Testis (tissue), 2 donors: Measurements from ENCODE around the gene RGSL1.
A peak's percentile ranks its signal among the peaks of the same experiment; 100 is the strongest.

Experiments
- POLR2A ChIP-seq: fragments of 450-650 bp; IDR thresholded peaks from one replicate; pipeline ENCODE4 v1.6.1; 2017; ENCODE audit warnings: antibody characterized with exemption, mild to moderate bottlenecking, moderate library complexity
- TF ChIP-seq, protein P1 (sequence below), 3 experiments: fragments of 450-650 bp in 2 of 3; fragments of 200-600 bp in 1 of 3; sonication (generic) in 1 of 3; IDR thresholded peaks; one replicate each; pipeline ENCODE4 v1.5.1; 2016 to 2019; ENCODE audit warnings: antibody characterized with exemption in 3 of 3, mild to moderate bottlenecking in 2 of 3, moderate library complexity in 1 of 3

DNA sequence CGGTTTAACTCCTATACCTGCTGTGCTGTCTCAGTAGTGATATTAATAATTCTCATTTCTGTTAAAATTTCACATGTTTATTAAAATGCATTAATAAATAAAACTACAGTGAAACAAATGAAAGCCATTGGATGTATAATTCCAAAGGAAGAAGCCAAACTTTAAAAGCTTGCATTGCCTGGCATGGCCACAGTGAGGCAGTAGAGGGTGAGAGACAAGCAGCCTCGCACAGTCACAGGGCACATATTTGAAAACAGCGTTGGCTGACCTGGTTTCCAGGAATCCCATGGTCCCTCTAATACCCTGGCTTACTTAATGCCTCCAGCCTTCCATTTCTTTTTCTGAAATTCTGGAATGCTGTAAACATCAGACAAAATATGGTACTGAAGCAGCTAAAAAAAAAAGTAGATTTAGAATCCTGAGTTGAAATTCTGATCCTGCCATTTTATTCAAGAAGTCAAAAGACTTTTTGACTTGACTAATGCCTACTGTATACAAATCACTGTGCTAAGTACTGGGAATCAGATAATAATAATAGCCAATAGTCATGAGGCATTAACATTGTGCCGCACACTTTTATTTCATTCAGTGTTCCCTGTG is 145.8 kb downstream of the RGSL1 start:
- TF ChIP-seq, protein P1, sequence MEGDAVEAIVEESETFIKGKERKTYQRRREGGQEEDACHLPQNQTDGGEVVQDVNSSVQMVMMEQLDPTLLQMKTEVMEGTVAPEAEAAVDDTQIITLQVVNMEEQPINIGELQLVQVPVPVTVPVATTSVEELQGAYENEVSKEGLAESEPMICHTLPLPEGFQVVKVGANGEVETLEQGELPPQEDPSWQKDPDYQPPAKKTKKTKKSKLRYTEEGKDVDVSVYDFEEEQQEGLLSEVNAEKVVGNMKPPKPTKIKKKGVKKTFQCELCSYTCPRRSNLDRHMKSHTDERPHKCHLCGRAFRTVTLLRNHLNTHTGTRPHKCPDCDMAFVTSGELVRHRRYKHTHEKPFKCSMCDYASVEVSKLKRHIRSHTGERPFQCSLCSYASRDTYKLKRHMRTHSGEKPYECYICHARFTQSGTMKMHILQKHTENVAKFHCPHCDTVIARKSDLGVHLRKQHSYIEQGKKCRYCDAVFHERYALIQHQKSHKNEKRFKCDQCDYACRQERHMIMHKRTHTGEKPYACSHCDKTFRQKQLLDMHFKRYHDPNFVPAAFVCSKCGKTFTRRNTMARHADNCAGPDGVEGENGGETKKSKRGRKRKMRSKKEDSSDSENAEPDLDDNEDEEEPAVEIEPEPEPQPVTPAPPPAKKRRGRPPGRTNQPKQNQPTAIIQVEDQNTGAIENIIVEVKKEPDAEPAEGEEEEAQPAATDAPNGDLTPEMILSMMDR (IDR thresholded peaks at IDR 0.05) = peak; percentile 70 to 86 (median 79)
- no peak for TF ChIP-seq POLR2A
